Measurements from ENCODE around the gene CHCT1. TPM values are rescaled to one million over a fixed set of nuclear protein-coding genes. Genes with fewer than 3 reads are reported as not detected.

CHCT1 gene
- total RNA-seq, 1 donor from 2014 or later = not detected

Other genes with a start within 250 kb of the CHCT1 start
- 32.1 TPM for gene USP32, start 30.4 kb upstream of the CHCT1 start, total RNA-seq
- gene APPBP2, start 103.8 kb downstream of the CHCT1 start, total RNA-seq = 19.9 TPM
- 6.2 TPM for gene PPM1D, start 177.7 kb downstream of the CHCT1 start, total RNA-seq